SIG-M5 treated with dmso at 0.1 percent for 504 hours (cell line): ENCODE data around the gene ATP13A1.

Experiments used
- DNase-seq: peaks from one replicate; lab custom pipeline; 2025; ENCODE audit not compliant: unreplicated experiment; lab: John Stamatoyannopoulos, UW

The ATP13A1 gene

DNA sequence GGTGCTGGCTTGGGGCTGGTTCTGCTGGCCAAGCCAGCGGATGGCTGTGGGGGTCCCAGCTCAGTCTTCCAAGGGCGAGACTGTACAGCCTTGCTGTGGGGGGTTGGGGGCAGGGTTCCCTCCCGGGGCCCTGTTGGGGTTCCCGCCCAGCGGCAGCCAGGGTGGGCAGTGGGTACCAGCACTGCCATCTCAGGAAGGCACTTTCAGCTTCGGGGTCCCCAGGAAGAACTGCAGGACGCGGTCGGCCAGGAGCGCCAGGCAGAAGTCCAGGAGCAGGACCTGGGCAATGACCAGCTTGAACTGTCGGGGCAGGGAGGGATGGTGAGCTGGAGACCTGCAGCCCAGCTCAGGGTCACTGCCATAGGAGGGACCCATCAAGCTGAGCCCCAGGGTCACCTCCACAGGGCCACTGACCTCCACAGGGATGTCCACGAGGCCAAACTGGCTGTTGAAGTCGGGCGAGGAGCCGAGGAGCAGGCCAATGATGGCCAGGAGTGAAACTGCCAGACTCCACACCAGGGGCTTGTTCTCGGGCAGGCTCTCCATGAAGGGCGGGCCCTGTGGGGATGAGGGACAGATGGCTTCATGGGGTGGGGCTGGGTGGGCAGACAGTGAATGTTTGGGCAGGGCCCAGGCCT is 18.1 kb downstream of the ATP13A1 start:
- no peak for DNase-seq

DNA sequence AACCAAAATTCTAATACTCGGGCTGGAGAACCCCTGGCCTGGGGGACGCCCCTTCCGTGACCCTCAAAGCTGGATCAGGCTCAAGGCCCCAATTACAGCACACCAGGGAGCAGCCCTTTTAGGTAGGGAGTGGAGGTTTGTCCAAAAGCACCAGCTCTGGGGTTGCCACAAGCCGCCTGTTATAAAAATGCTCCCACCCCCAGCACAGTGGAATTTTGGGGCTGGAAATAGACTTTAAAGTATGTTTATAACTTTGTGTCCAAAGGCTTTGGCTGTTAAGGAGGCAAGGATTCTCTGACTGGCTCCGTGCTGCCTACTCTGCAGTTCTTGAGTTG is 19.5 kb downstream of the ATP13A1 start:
- DNase-seq, result no peak

- peak; percentile 76 for DNase-seq
These were observed 20.1 kb downstream of the ATP13A1 start, which contains the start of gene GMIP for GRCh38 chr19:19643158-19644053. Gene GMIP (minus strand): TSS chr19:19643657. CDS start chr19:19643529, 128 bp downstream.

DNA sequence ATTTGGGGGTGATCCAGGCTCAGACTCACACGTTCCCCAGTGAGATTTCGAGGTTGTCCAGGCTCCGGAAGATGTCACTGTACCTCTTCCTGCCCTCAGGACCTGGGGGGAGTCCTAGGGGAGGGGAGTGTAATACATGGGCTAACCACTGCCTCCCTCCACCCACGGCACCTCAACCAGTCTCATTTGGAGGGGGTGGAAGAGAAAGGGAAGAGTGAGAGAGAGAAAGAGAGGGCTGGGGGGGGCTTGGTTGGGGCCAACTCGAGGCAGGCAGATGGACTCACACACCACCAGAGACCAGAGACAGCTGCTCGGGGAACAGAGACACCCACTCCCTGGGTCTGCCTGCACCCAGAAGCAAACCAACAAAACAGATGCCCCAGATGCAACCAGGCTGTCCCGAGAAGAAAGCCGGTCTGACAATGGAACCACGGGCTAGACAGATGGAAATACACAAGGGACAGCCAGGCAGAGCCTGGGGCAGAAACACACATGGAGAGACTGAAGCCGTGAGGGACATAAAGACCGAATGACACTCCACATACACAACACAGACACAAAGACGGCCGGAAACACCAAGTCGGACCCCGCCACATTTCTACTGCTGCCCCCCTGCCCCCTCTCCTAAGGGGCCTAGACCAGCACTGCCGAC is 20.8 kb downstream of the ATP13A1 start:
- DNase-seq, result peak; percentile 25

DNA sequence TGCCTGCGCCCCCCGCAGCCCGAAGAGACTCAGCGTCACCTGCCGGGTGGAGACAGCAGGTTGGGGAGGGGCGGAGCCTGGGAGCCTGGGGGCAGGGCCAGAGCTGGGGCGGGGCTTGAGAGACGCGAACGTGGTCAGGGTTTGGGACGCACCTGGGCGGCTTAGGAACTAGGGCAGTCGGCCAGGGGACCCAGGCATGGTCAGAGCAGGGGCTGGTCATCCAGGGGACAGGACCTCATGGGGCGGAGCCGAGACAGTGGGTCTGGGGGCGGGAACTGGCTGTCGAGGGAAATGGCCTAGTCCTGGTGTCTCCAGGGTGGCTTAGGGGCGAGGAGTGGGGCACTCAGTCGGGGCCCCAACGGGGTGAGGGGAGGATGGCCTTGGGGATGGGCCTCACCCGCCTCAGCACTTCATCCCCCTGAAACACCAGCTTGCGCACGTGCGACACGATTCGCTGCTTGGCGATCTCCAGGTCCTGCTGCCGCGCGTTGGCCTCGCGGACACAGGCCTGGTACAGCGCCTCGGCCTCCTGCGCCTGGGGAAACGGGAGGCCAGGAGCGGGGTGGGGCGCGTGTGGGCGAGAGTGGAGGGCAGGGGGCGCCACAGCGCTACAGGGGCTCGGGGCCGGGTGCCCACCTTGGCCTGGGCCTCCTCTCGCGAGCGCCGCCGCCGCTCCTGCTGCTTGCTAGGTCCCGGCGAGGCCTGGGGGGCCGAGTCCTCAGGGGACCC is 25.8 kb downstream of the ATP13A1 start:
- DNase-seq, result no peak

DNA sequence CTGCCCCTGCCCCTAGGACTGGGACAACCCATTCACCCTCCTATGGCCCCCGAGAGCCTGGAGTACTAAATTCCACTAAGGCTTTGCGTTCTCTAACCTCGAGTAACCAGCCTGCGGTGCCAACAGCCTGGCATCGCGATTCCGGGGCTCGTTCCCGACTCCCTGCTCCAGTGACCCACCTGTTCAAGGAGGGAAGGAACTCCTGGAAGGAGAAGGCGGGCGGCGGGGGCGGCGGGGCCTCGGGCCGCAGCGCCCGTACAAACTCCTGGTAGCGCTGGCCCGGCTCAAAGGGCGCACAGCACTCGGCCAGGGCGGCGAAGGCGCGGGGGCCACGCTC is 26.3 kb downstream of the ATP13A1 start:
- DNase-seq, result no peak

GRCh38 chr19:19636573-19637185 is 26.8 kb downstream of the ATP13A1 start:
- no peak for DNase-seq

- no peak for DNase-seq
These were observed 28.2 kb downstream of the ATP13A1 start for GRCh38 chr19:19635313-19635702.

DNA sequence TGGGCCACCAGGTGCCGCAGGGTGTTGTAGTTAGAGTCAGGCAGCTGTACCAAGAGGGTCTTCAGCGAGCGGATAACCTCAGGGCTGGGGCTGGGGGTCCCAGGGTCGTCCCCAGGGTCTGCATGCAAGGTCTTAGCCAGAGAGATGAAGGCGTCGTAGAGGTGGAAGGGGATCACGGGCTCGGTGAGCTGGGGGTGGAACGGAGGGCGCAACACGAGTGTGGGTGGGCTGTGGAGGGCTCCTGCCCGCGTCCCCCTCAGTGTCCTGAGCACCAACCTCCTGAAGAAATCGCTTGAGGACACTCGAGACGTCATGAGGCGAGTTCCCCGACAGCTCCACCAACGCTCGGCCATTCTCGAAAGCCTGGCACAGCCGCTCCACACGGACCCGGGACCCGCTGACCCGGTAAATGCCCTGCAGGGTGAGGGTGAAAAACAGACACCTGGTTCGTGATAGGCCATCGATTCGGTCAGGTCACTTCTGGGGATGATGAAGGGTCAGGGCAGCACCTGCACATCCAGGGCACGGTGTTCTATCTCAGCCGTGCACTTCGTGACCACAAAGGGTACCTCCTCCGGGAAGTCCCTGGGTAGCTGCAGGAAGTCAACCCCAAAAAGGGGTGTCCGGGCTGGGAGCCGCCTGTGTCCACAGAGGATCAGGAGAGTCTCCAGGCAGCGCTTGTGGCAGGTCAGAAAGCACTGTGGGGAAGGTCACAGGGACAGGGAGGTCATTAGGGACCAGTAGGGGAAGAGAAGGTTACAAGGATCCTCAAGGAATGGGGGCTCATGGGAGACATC is 28.8 kb downstream of the ATP13A1 start:
- no peak for DNase-seq

GRCh38 chr19:19633711-19634515 is 29.6 kb downstream of the ATP13A1 start:
- DNase-seq, result no peak

- no peak for DNase-seq
These were observed 30.8 kb downstream of the ATP13A1 start for GRCh38 chr19:19632661-19633060.

- no peak for DNase-seq
These were observed 32.1 kb downstream of the ATP13A1 start for GRCh38 chr19:19631346-19631745.

GRCh38 chr19:19630426-19630825 is 33.0 kb downstream of the ATP13A1 start:
- DNase-seq, result no peak

GRCh38 chr19:19630062-19630414 is 33.4 kb downstream of the ATP13A1 start:
- DNase-seq, result no peak

DNA sequence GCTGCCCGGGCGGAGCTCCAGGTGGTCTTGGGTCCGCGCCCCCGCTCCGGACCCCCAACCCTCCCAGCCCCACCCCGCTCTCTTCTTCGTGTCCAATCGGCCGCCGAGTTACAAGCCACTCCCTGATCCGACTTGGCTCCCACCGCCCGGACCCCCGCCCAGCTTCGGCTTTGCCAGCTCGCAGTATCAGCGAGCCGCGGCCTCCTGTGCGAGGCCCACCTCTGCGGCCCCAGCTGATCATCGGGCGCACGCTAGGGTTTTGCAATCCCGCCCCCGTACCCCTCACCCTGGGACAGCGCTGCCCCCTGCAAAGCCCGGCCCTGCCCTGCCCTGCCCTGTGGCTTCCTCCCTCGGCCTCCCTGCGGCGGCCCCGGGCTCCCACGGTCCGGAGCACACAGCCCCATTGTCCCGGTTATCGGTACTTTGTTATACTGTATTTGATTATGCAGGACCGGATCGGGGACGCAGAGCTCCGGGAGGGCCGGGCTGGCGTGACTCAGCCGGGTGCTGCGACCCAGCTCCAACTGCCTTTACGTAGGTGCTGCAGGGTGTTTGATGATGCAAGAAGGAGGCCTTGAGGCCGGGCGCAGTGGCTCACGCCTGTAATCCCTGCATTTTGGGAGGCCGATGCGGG is 34.9 kb downstream of the ATP13A1 start:
- DNase-seq, result peak; percentile 71

GRCh38 chr19:19627621-19628500 is 35.6 kb downstream of the ATP13A1 start, which contains the start of gene LPAR2:
Gene LPAR2 (minus strand): TSS chr19:19628220. CDS start chr19:19627275, 945 bp downstream.
- DNase-seq, result no peak

- DNase-seq, result no peak
These were observed 36.7 kb downstream of the ATP13A1 start for GRCh38 chr19:19626516-19627472.
